GM23248 (cell line): ENCODE data around the gene KCNAB1. TPM values are rescaled to one million over a fixed set of nuclear protein-coding genes. Genes with fewer than 3 reads are reported as not detected.
"Not testable (repeated sequence)": the region's sequence is repeated elsewhere in the genome, so short reads cannot be mapped to it uniquely, and the experiment has no call there.

Experiments
- DNase-seq: peaks from one replicate; pipeline ENCODE4 v3.0.0-alpha.2; 2015
- H2AFZ ChIP-seq: fragments of 200-600 bp; sonication (generic); 2 replicates; pipeline ENCODE4 v1.6.1; 2016; ENCODE audit warnings: antibody characterized with exemption
- H3F3A ChIP-seq: fragments of 200-600 bp; sonication (generic); 2 replicates; pipeline ENCODE4 v1.6.1; 2016; ENCODE audit warnings: mild to moderate bottlenecking, antibody characterized with exemption, mixed run types; ENCODE audit not compliant: insufficient read depth
- H3K27ac ChIP-seq: fragments of 200-600 bp; sonication (generic); 2 replicates; pipeline ENCODE4 v1.5.1; 2016; ENCODE audit warnings: mild to moderate bottlenecking
- H3K27me3 ChIP-seq: fragments of 200-600 bp; sonication (generic); replicated peaks from 2 replicates; pipeline ENCODE4 v1.6.1; 2016; ENCODE audit warnings: mild to moderate bottlenecking; ENCODE audit not compliant: insufficient read depth
- H3K36me3 ChIP-seq: fragments of 200-600 bp; sonication (generic); 2 replicates; pipeline ENCODE4 v1.6.1; 2016; ENCODE audit warnings: low read depth, mild to moderate bottlenecking
- H3K4me1 ChIP-seq: fragments of 200-600 bp; sonication (generic); 2 replicates; pipeline ENCODE4 v1.6.1; 2016; ENCODE audit warnings: mild to moderate bottlenecking; ENCODE audit not compliant: insufficient read depth
- H3K4me2 ChIP-seq: fragments of 200-600 bp; sonication (generic); one replicate; pipeline ENCODE4 v1.6.1; 2016; ENCODE audit warnings: mild to moderate bottlenecking; ENCODE audit not compliant: unreplicated experiment
- H3K4me3 ChIP-seq: fragments of 200-600 bp; sonication (generic); 2 replicates; pipeline ENCODE4 v1.5.1; 2016; ENCODE audit warnings: mild to moderate bottlenecking
- H3K79me2 ChIP-seq: fragments of 200-600 bp; sonication (generic); 2 replicates; pipeline ENCODE4 v1.6.1; 2016; ENCODE audit warnings: mild to moderate bottlenecking; ENCODE audit not compliant: insufficient read depth
- H3K9ac ChIP-seq: fragments of 200-600 bp; sonication (generic); 2 replicates; pipeline ENCODE4 v1.6.1; 2016; ENCODE audit warnings: mild to moderate bottlenecking
- H3K9me2 ChIP-seq: fragments of 200-600 bp; sonication (generic); 2 replicates; pipeline ENCODE4 v1.6.1; 2016; ENCODE audit warnings: mixed run types, mild to moderate bottlenecking, moderate library complexity; ENCODE audit not compliant: insufficient read depth
- H3K9me3 ChIP-seq: fragments of 200-600 bp; sonication (generic); one replicate; pipeline ENCODE4 v1.6.1; 2017; ENCODE audit warnings: low read depth
- H4K20me1 ChIP-seq: fragments of 200-600 bp; sonication (generic); 2 replicates; pipeline ENCODE4 v1.6.0; 2016; ENCODE audit not compliant: insufficient read depth
- EZH2 ChIP-seq: fragments of 200-600 bp; sonication (generic); IDR thresholded peaks from 2 replicates; pipeline ENCODE4 v1.6.1; 2018; ENCODE audit warnings: antibody characterized with exemption, mild to moderate bottlenecking; ENCODE audit not compliant: insufficient read depth, poor library complexity, severe bottlenecking
- EZH2phosphoT487 ChIP-seq: fragments of 200-600 bp; sonication (generic); IDR thresholded peaks from 2 replicates; pipeline ENCODE4 v1.6.1; 2018; ENCODE audit warnings: antibody characterized with exemption, moderate library complexity, mild to moderate bottlenecking, low read depth; ENCODE audit not compliant: insufficient read depth
- WGBS, 2 experiments: methylation state at CpG; one replicate each; pipeline ENCODE4 v1.1.6; 2015 to 2017; ENCODE audit warnings: low lambda C conversion rate in 2 of 2, low coverage in 1 of 2; ENCODE audit errors: missing lambda C conversion rate in 2 of 2; 5-methylcytosine and 5-hydroxymethylcytosine counted together
- in situ Hi-C: fragments of 300-500 bp; cut with MboI; formaldehyde crosslinking; loops from 2 replicates; pipeline ENCODE4 v1.15.0; 2020
- polyA plus RNA-seq: library from polyadenylated mRNA; unstranded; fragments of >200 nt; fragmentation: Nextera tagmentation; extraction: Ambion mirVana; gene quantifications from 2 replicates; pipeline ENCODE4 v1.2.1, GENCODE V29; 2016
- total RNA-seq: library from RNA; depleted of rRNA; stranded (reverse); fragments of >200 nt; shearing (Covaris generic); gene quantifications from 2 replicates; pipeline ENCODE4 v1.2.3, GENCODE V29; 2014

Gene KCNAB1
- total and polyA plus RNA-seq, 2 experiments from 2014 or later: 1.1 TPM; not detected in 1

DNA sequence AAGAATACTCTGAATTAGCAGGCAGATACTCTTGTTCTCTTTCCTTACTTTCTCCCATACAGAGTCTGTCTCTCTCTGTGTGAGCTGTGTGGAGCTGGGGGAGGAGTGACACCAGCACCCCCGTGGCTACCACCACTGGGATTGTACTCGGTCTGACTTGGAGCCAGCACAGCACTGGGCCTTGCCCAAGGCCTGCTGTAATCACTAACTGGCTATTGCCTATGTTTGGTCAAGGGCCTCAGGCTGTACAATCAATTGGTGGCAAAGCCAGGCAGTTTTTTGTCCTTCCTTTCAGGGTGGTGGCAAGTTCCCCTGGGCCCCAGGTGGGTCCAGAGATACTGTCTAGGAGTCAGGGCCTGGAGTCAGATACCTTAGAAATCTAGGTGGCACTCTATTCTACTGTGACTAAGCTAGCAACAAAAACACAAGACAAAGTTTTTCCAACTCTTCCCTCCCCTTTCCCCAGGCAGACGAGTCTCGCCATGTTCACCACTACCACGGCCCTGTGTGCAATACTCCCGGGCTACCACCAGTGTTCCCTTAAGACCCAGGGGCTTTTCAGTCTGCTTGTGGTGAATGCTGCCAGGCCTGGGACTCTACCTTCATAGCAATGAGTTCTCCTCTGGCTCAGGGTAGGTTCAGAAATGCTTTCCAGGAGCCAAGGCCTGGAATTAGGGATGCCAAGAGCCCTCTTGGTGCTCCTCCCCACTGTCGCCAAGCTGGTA is 151.8 kb downstream of the KCNAB1 start:
- H3K4me1 ChIP-seq: no peaks in the 10 kb centered on the region
- no peaks in the 10 kb centered on the region for H4K20me1 ChIP-seq
- H3K4me3 ChIP-seq: no peak overlapping the region
- no peak for DNase-seq
- no peaks in the 10 kb centered on the region for H3K27me3 ChIP-seq
- H3F3A ChIP-seq: no peaks in the 10 kb centered on the region
- H3K79me2 ChIP-seq: no peaks in the 10 kb centered on the region
- H3K9me2 ChIP-seq: no peaks in the 10 kb centered on the region
- H3K9me3 ChIP-seq: no peaks in the 10 kb centered on the region
- H3K4me2 ChIP-seq: no peak overlapping the region
- H3K27ac ChIP-seq: no peak overlapping the region
- in situ Hi-C loops: no loop called here
- H3K36me3 ChIP-seq: no peaks in the 10 kb centered on the region
- TF ChIP-seq EZH2phosphoT487 (no peak), EZH2 (no peak)
- no peak overlapping the region for H3K9ac ChIP-seq
- 64 to 68% methylated on average over 7 of the region's 7 CpGs for WGBS, 2 experiments
- H2AFZ ChIP-seq: no peak overlapping the region

DNA sequence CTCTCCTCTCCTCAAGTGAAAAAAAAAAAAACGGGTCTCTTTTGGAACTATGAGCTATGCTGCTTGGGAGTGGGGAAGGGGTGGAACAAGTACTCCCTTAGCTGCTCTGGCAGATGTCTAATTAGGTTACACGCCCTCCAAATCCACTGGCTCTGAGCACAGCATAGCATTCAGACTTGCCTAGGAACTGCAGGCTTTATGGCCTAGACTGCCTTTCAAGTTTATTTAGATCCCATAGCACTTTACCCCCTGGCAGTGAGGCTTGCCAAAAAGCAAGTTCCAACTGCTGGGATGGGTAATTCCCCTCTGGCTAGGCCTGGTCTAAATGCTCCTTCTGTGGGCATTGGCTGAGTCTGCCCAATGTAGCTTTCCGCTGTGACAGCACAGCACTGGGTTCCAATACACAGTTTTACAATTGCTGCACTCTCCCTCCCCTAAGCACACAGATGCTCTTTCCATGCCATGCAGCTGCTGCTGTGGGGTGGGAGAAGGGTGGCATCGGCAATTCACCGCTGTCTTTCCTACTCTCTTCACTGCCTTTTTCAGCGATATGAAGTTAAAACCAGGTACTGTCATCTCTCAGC is 152.8 kb downstream of the KCNAB1 start:
- Histone ChIP-seq H3K4me3 (no peak overlapping the region), H3K79me2 (no peaks in the 10 kb centered on the region), H3K27ac (no peak overlapping the region), H3K9me3 (no peaks in the 10 kb centered on the region), H2AFZ (no peak overlapping the region), H3K4me2 (no peak overlapping the region), H3K27me3 (no peaks in the 10 kb centered on the region), H3K9ac (no peak overlapping the region), H3K36me3 (no peaks in the 10 kb centered on the region), H3K9me2 (no peaks in the 10 kb centered on the region), H3K4me1 (no peaks in the 10 kb centered on the region), H4K20me1 (no peaks in the 10 kb centered on the region), H3F3A (no peaks in the 10 kb centered on the region)
- WGBS, 2 experiments: 72% methylated on average over 6 of the region's 6 CpGs
- no peak for DNase-seq
- in situ Hi-C loops: no loop called here
- TF ChIP-seq EZH2phosphoT487: no peak
- TF ChIP-seq EZH2: no peak

DNA sequence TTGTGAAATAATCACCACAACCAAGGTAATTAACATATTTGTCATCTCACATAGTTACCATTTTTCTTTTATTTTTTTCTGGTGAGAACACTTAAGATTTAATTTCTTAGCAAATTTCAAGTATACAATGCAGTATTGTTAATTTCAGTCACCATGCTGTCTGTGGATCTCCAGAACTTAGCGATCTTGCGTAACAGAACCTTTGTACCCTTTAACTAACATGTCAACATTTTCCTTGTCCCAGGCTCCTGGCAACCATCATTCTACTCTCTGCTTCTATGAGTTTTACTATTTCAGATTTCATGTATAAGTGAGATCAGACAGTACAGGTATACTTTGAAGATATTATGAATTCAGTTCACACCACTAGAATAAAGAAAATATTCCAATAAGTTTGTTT is 154.4 kb downstream of the KCNAB1 start:
- Histone ChIP-seq H3K4me1 (no peaks in the 10 kb centered on the region), H4K20me1 (no peaks in the 10 kb centered on the region), H3K4me2 (no peak overlapping the region), H3K79me2 (no peaks in the 10 kb centered on the region), H3K9me3 (no peaks in the 10 kb centered on the region), H2AFZ (no peak overlapping the region), H3F3A (no peaks in the 10 kb centered on the region), H3K4me3 (no peak overlapping the region), H3K9me2 (no peaks in the 10 kb centered on the region), H3K27ac (no peak overlapping the region), H3K27me3 (no peaks in the 10 kb centered on the region), H3K9ac (no peak overlapping the region), H3K36me3 (no peaks in the 10 kb centered on the region)
- in situ Hi-C loops: no loop called here
- no peak for TF ChIP-seq EZH2phosphoT487
- no peak for TF ChIP-seq EZH2
- DNase-seq: no peak
- 89 to 93% methylated on average over 2 of the region's 2 CpGs for WGBS, 2 experiments

DNA sequence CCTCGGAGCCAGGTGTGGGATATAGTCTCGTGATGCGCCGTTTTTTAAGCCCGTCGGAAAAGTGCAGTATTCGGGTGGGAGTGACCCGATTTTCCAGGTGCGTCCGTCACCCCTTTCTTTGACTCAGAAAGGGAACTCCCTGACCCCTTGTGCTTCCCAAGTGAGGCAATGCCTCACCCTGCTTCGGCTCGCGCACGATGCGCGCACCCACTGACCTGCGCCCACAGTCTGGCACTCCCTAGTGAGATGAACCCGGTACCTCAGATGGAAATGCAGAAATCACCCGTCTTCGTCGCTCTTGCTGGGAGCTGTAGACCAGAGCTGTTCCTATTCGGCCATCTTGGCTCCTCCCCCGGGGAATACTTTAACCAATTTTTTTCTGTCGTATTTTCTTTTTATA is 164.3 kb downstream of the KCNAB1 start:
- H3K36me3 ChIP-seq, H4K20me1 ChIP-seq, in situ Hi-C loops, H2AFZ ChIP-seq, H3K4me1 ChIP-seq, H3K4me3 ChIP-seq, H3F3A ChIP-seq, H3K4me2 ChIP-seq, H3K9me2 ChIP-seq, H3K9me3 ChIP-seq, DNase-seq, H3K27ac ChIP-seq, H3K79me2 ChIP-seq, H3K9ac ChIP-seq: not testable (repeated sequence)
- 80 to 92% methylated on average over 23 to 24 of the region's 24 CpGs for WGBS, 2 experiments
- peaks cover 16% of the 10 kb centered on the region; the same call in 1 of the 2 replicates for H3K27me3 ChIP-seq
